IMR-90 (cell line): ENCODE results near the gene ZNF558. TPM values are rescaled to one million over a fixed set of nuclear protein-coding genes. Genes with fewer than 3 reads are reported as not detected.

Experiments
- ATAC-seq: fragments of 200-7000 bp; cut with Tn5 transposase; 2 replicates; pipeline ENCODE4 v1.9.1; 2020; ENCODE audit warnings: low read depth, mild to moderate bottlenecking, moderate library complexity
- BruUV-seq: library from RNA; stranded (reverse); fragments of 400-500 nt; replicated peaks from 2 replicates; lab custom pipeline; 2021; lab: Mats Ljungman, UMichigan
- CTCF ChIA-PET: fragments of 300-600 bp; formaldehyde crosslinking; extraction: SDS; loops from one replicate; lab custom pipeline; 2021; ENCODE audit warnings: antibody characterized with exemption; lab: Yijun Ruan, JAX
- POLR2A ChIA-PET: fragments of 300-600 bp; sonication (Branson Sonifier 250); formaldehyde crosslinking; loops from one replicate; lab custom pipeline; 2022; ENCODE audit warnings: antibody characterized with exemption; ENCODE audit not compliant: unreplicated experiment; lab: Charles Lee
- DNase-seq: peaks from one replicate; pipeline ENCODE4 v3.0.0; 2013
- H2AFZ ChIP-seq: replicated peaks from 2 replicates; pipeline ENCODE3; 2013; ENCODE audit warnings: low read length, mild to moderate bottlenecking; ENCODE audit not compliant: poor library complexity
- H2AK5ac ChIP-seq: 2 replicates; pipeline ENCODE4 v1.6.1; 2013; ENCODE audit warnings: low read depth, low read length, inconsistent platforms
- H2AK9ac ChIP-seq: replicated peaks from 2 replicates; pipeline ENCODE3; 2013; ENCODE audit warnings: mild to moderate bottlenecking, low read depth, low read length, moderate library complexity; ENCODE audit not compliant: poor library complexity
- H2BK120ac ChIP-seq: 2 replicates; pipeline ENCODE4 v1.6.1; 2013; ENCODE audit warnings: low read depth, low read length, inconsistent platforms
- H2BK15ac ChIP-seq: 3 replicates; pipeline ENCODE4 v1.6.1; 2013; ENCODE audit warnings: low read depth, low read length, inconsistent platforms
- H2BK20ac ChIP-seq: 2 replicates; pipeline ENCODE4 v1.6.1; 2013; ENCODE audit warnings: low read depth, mild to moderate bottlenecking, inconsistent platforms, low read length, moderate library complexity
- H2BK5ac ChIP-seq: 2 replicates; pipeline ENCODE4 v1.6.1; 2013; ENCODE audit warnings: mild to moderate bottlenecking, low read depth, low read length, inconsistent platforms; ENCODE audit not compliant: poor library complexity, severe bottlenecking
- H3K14ac ChIP-seq: replicated peaks from 2 replicates; pipeline ENCODE4 v1.6.1; 2013; ENCODE audit warnings: low read depth, low read length, inconsistent platforms
- H3K18ac ChIP-seq: 2 replicates; pipeline ENCODE4 v1.6.1; 2013; ENCODE audit warnings: low read depth, low read length, control low read depth
- H3K23ac ChIP-seq: 2 replicates; pipeline ENCODE4 v1.6.1; 2013; ENCODE audit warnings: low read depth, low read length, inconsistent platforms
- H3K27ac ChIP-seq: 2 replicates; pipeline ENCODE4 v1.5.1; 2013; ENCODE audit warnings: mild to moderate bottlenecking, control low read depth, low read length; ENCODE audit not compliant: insufficient read depth
- H3K27me3 ChIP-seq: 2 replicates; pipeline ENCODE4 v1.6.1; 2013; ENCODE audit warnings: low read length; ENCODE audit not compliant: control insufficient read depth, insufficient read depth
- H3K36me3 ChIP-seq: 2 replicates; pipeline ENCODE4 v1.6.1; 2013; ENCODE audit warnings: low read length, mixed read lengths; ENCODE audit not compliant: control insufficient read depth, insufficient read depth
- H3K4ac ChIP-seq: 2 replicates; pipeline ENCODE4 v1.6.1; 2013; ENCODE audit warnings: low read depth, low read length, inconsistent platforms
- H3K4me1 ChIP-seq: 2 replicates; pipeline ENCODE4 v1.6.1; 2013; ENCODE audit warnings: low read length, mixed read lengths; ENCODE audit not compliant: control insufficient read depth, insufficient read depth
- H3K4me2 ChIP-seq: 2 replicates; pipeline ENCODE4 v1.6.1; 2013; ENCODE audit warnings: low read depth, mild to moderate bottlenecking, control low read depth, low read length, moderate library complexity
- H3K4me3 ChIP-seq: 2 replicates; pipeline ENCODE4 v1.5.1; 2013; ENCODE audit warnings: low read depth, mild to moderate bottlenecking, control low read depth, low read length, moderate library complexity; ENCODE audit not compliant: insufficient read depth
- H3K56ac ChIP-seq: 2 replicates; pipeline ENCODE4 v1.6.1; 2013; ENCODE audit warnings: low read length, inconsistent platforms; ENCODE audit not compliant: insufficient read depth; ENCODE audit errors: extremely low read depth
- H3K79me1 ChIP-seq, 2 experiments: 2 replicates each; pipeline ENCODE4 v1.6.1; 2013; ENCODE audit warnings: low read length in 2 of 2, inconsistent platforms in 1 of 2, low read depth in 1 of 2
- H3K9ac ChIP-seq: 2 replicates; pipeline ENCODE4 v1.6.1; 2013; ENCODE audit warnings: low read depth, low read length, control low read depth
- H3K9me1 ChIP-seq: 2 replicates; pipeline ENCODE4 v1.6.1; 2013; ENCODE audit warnings: low read length, inconsistent platforms; ENCODE audit not compliant: insufficient read depth
- H3K9me3 ChIP-seq: 2 replicates; pipeline ENCODE4 v1.6.1; 2013; ENCODE audit warnings: low read length; ENCODE audit not compliant: control insufficient read depth, insufficient read depth
- H4K20me1 ChIP-seq: 2 replicates; pipeline ENCODE4 v1.6.1; 2013; ENCODE audit warnings: low read length, inconsistent platforms; ENCODE audit not compliant: insufficient read depth
- H4K5ac ChIP-seq: 2 replicates; pipeline ENCODE4 v1.6.1; 2013; ENCODE audit warnings: mild to moderate bottlenecking, low read depth, low read length, control low read depth
- H4K8ac ChIP-seq, 2 experiments: 2 replicates each; pipeline ENCODE4 v1.6.1; 2013; ENCODE audit warnings: low read depth in 2 of 2, low read length in 2 of 2, control low read depth in 1 of 2, inconsistent platforms in 1 of 2
- H4K91ac ChIP-seq: 2 replicates; pipeline ENCODE4 v1.6.1; 2013; ENCODE audit warnings: low read depth, low read length, inconsistent platforms; ENCODE audit not compliant: insufficient read depth
- BHLHE40 ChIP-seq: fragments of 150-350 bp; IDR thresholded peaks from 2 replicates; pipeline ENCODE4 v1.6.1; 2016; ENCODE audit warnings: mild to moderate bottlenecking, low read depth, low read length
- CEBPB ChIP-seq: IDR thresholded peaks from 2 replicates; pipeline ENCODE4 v1.6.1; 2012; ENCODE audit warnings: low read depth, low read length, improper control_type of control experiment
- CTCF ChIP-seq: conservative IDR thresholded peaks from 2 replicates; pipeline ENCODE4 v1.5.1; 2012; ENCODE audit warnings: mild to moderate bottlenecking, low read depth, low read length, improper control_type of control experiment
- ELK1 ChIP-seq: fragments of 150-350 bp; IDR thresholded peaks from 2 replicates; pipeline ENCODE4 v1.6.1; 2016; ENCODE audit warnings: low read depth, mild to moderate bottlenecking, low read length, moderate library complexity, borderline replicate concordance
- MAFK ChIP-seq: IDR thresholded peaks from 2 replicates; pipeline ENCODE4 v1.6.1; 2012; ENCODE audit warnings: low read depth, low read length, improper control_type of control experiment
- MAZ ChIP-seq: IDR thresholded peaks from 2 replicates; pipeline ENCODE4 v1.6.1; 2012; ENCODE audit warnings: low read depth, mild to moderate bottlenecking, low read length, improper control_type of control experiment, moderate library complexity, borderline replicate concordance
- NFE2L2 ChIP-seq: fragments of 150-350 bp; IDR thresholded peaks from 2 replicates; pipeline ENCODE4 v1.6.1; 2016; ENCODE audit warnings: low read depth, mild to moderate bottlenecking, low read length
- RAD21 ChIP-seq: IDR thresholded peaks from 2 replicates; pipeline ENCODE4 v1.6.1; 2012; ENCODE audit warnings: low read length, improper control_type of control experiment
- RCOR1 ChIP-seq: IDR thresholded peaks from 2 replicates; pipeline ENCODE4 v1.6.1; 2012; ENCODE audit warnings: mild to moderate bottlenecking, low read length, improper control_type of control experiment; ENCODE audit not compliant: insufficient replicate concordance
- USF2 ChIP-seq: fragments of 150-350 bp; IDR thresholded peaks from 2 replicates; pipeline ENCODE4 v1.6.1; 2017; ENCODE audit warnings: mild to moderate bottlenecking, antibody characterized with exemption, low read length, low read depth
- WGBS, 2 experiments: methylation state at CpG; one replicate each; pipeline versions ENCODE4 v1.1.5 to v1.1.7; 2013; ENCODE audit warnings: missing lambda C conversion rate in 2 of 2; ENCODE audit not compliant: insufficient read length in 1 of 2; ENCODE audit errors: extremely low coverage in 2 of 2; 5-methylcytosine and 5-hydroxymethylcytosine counted together
- dilution Hi-C: fragments of 300-500 bp; cut with HindIII; formaldehyde crosslinking; loops from one replicate; pipeline ENCODE4 v1.14.3; 2018; ENCODE audit warnings: low sequenced_read_pairs; ENCODE audit not compliant: unreplicated experiment
- in situ Hi-C: fragments of 300-500 bp; cut with MboI; formaldehyde crosslinking; loops from 3 replicates; pipeline ENCODE4 v1.14.3; 2019; ENCODE audit warnings: low sequenced_read_pairs, inconsistent platforms, mixed read lengths
- intact Hi-C: fragments of 100-400 bp; cut with micrococcal nuclease; formaldehyde crosslinking; loops from 2 replicates; pipeline ENCODE4 v1.10.0; 2022
- polyA plus RNA-seq, 3 experiments: library from polyadenylated mRNA; depleted of rRNA; stranded (reverse); fragments of >200 nt; gene quantifications; 2 replicates each; pipeline ENCODE4 v1.2.3, GENCODE V29; 2012; ENCODE audit warnings: low replicate concordance in 1 of 3
- total RNA-seq: library from RNA; depleted of rRNA; stranded (reverse); fragments of >200 nt; gene quantifications from 2 replicates; pipeline ENCODE4 v1.2.3, GENCODE V29; 2012

ZNF558 gene
- total and polyA plus RNA-seq, 2 of the 4 experiments (the other 2 are of a cell fraction), result 14.3 to 21.0 TPM

- no peak for ATAC-seq
- H3K79me1 ChIP-seq, result no peaks in the 10 kb centered on the region
- peaks cover 51% of the 10 kb centered on the region for H3K9me3 ChIP-seq
- no peak overlapping the region for H2BK5ac ChIP-seq
- H4K20me1 ChIP-seq, result no peaks in the 10 kb centered on the region
- no peak overlapping the region for H3K4ac ChIP-seq
- no peak overlapping the region for H4K5ac ChIP-seq
- ChIA-PET POLR2A (no interaction called here), CTCF (interaction anchor here (0.6 kb wide), 1 partner anchor 40 kb away, joined by 3 read pairs; no protein-coding TSS in a partner anchor)
- H3K23ac ChIP-seq, result no peak overlapping the region
- no CpG with 5 or more reads among the region's 2 CpGs for WGBS, 2 experiments
- H3K4me3 ChIP-seq, result no peak overlapping the region
- no peak overlapping the region for H2AK5ac ChIP-seq
- H3K4me2 ChIP-seq, result no peak overlapping the region
- BruUV-seq, result no TSS peak
- H3K27ac ChIP-seq, result no peak overlapping the region
- H3K18ac ChIP-seq, result no peak overlapping the region
- intact Hi-C loops (no loop called here), dilution Hi-C loops (no loop called here), in situ Hi-C loops (no loop called here)
- peaks cover 61% of the 10 kb centered on the region for H3K36me3 ChIP-seq
- no peaks in the 10 kb centered on the region for H3K9me1 ChIP-seq
- H2AFZ ChIP-seq, result no peak overlapping the region
- H3K9ac ChIP-seq, result no peak overlapping the region
- H2BK20ac ChIP-seq, result no peak overlapping the region
- no peak overlapping the region for H2AK9ac ChIP-seq
- TF ChIP-seq CTCF (no peak), RAD21 (no peak), MAZ (no peak), ELK1 (no peak), RCOR1 (no peak), NFE2L2 (no peak), BHLHE40 (no peak), MAFK (no peak), USF2 (no peak), CEBPB (no peak)
- H2BK15ac ChIP-seq, result no peak overlapping the region
- no peaks in the 10 kb centered on the region for H3K27me3 ChIP-seq
- no peak overlapping the region for H3K14ac ChIP-seq
- H2BK120ac ChIP-seq, result no peak overlapping the region
- H4K91ac ChIP-seq, result no peak overlapping the region
- no peaks in the 10 kb centered on the region for H3K4me1 ChIP-seq
- H4K8ac ChIP-seq, result no peak overlapping the region
- H3K56ac ChIP-seq, result no peak overlapping the region
- DNase-seq, result no peak
These were observed 16.3 kb downstream of the ZNF558 start for GRCh38 chr19:8815780-8816179.
